ENCODE results near the gene HSPA4.

GRCh38 chr5:133111299-133111698 is 59.5 kb downstream of the HSPA4 start:
- no peak for TF ChIP-seq CEBPB (IDR thresholded peaks at IDR 0.05; ENCODE audit: borderline replicate concordance, low read depth, low read length)
- TF ChIP-seq ZNF274 (CRISPR knock-in tag; IDR thresholded peaks at IDR 0.05) = no peak
- TF ChIP-seq NFIC (IDR thresholded peaks at IDR 0.05; ENCODE audit: low read length) = no peak
- TF ChIP-seq ELK4 (CRISPR knock-in tag; IDR thresholded peaks at IDR 0.05; ENCODE audit: borderline replicate concordance) = no peak
- TF ChIP-seq CEBPG (CRISPR knock-in tag; IDR thresholded peaks at IDR 0.05) = 0 out of 2 replicates have a peak, but pooled peaks have one; percentile 26
- TF ChIP-seq, protein P1, sequence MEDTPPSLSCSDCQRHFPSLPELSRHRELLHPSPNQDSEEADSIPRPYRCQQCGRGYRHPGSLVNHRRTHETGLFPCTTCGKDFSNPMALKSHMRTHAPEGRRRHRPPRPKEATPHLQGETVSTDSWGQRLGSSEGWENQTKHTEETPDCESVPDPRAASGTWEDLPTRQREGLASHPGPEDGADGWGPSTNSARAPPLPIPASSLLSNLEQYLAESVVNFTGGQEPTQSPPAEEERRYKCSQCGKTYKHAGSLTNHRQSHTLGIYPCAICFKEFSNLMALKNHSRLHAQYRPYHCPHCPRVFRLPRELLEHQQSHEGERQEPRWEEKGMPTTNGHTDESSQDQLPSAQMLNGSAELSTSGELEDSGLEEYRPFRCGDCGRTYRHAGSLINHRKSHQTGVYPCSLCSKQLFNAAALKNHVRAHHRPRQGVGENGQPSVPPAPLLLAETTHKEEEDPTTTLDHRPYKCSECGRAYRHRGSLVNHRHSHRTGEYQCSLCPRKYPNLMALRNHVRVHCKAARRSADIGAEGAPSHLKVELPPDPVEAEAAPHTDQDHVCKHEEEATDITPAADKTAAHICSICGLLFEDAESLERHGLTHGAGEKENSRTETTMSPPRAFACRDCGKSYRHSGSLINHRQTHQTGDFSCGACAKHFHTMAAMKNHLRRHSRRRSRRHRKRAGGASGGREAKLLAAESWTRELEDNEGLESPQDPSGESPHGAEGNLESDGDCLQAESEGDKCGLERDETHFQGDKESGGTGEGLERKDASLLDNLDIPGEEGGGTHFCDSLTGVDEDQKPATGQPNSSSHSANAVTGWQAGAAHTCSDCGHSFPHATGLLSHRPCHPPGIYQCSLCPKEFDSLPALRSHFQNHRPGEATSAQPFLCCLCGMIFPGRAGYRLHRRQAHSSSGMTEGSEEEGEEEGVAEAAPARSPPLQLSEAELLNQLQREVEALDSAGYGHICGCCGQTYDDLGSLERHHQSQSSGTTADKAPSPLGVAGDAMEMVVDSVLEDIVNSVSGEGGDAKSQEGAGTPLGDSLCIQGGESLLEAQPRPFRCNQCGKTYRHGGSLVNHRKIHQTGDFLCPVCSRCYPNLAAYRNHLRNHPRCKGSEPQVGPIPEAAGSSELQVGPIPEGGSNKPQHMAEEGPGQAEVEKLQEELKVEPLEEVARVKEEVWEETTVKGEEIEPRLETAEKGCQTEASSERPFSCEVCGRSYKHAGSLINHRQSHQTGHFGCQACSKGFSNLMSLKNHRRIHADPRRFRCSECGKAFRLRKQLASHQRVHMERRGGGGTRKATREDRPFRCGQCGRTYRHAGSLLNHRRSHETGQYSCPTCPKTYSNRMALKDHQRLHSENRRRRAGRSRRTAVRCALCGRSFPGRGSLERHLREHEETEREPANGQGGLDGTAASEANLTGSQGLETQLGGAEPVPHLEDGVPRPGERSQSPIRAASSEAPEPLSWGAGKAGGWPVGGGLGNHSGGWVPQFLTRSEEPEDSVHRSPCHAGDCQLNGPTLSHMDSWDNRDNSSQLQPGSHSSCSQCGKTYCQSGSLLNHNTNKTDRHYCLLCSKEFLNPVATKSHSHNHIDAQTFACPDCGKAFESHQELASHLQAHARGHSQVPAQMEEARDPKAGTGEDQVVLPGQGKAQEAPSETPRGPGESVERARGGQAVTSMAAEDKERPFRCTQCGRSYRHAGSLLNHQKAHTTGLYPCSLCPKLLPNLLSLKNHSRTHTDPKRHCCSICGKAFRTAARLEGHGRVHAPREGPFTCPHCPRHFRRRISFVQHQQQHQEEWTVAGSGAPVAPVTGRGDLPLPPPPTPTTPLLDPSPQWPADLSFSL (CRISPR knock-in tag; IDR thresholded peaks at IDR 0.05) = no peak
- TF ChIP-seq CBX5 (CRISPR knock-in tag; IDR thresholded peaks at IDR 0.05; ENCODE audit: borderline replicate concordance) = no peak
- TF ChIP-seq STAG1 (CRISPR knock-in tag; IDR thresholded peaks at IDR 0.05) = peak; percentile 97
